Sigmoid colon (tissue), 7 donors: ENCODE measurements around the gene RSL1D1. TPM values are rescaled to one million over a fixed set of nuclear protein-coding genes. Genes with fewer than 3 reads are reported as not detected.
"Not testable (repeated sequence)": the region's sequence is repeated elsewhere in the genome, so short reads cannot be mapped to it uniquely, and the experiment has no call there.

Source experiments
- DNase-seq: peaks from one replicate; pipeline ENCODE4 v3.0.0-alpha.2; 2019
- H3K27ac ChIP-seq, 4 donors: fragments of 200-600 bp; sonication (generic); one replicate each; pipeline ENCODE4 v1.5.1; 2016 to 2019; ENCODE audit warnings: mild to moderate bottlenecking in 1 of 4
- H3K27me3 ChIP-seq, 3 donors: fragments of 200-600 bp; sonication (generic); one replicate each; pipeline ENCODE4 v1.5.1; 2019; ENCODE audit warnings: mild to moderate bottlenecking in 1 of 3
- H3K36me3 ChIP-seq, 4 donors: fragments of 200-600 bp; sonication (generic); one replicate each; pipeline ENCODE4 v1.5.1; 2016 to 2019
- H3K4me1 ChIP-seq, 4 donors: fragments of 200-600 bp; sonication (generic); one replicate each; pipeline ENCODE4 v1.5.1; 2017 to 2019
- H3K4me3 ChIP-seq, 4 donors: fragments of 200-600 bp; sonication (generic); one replicate each; pipeline ENCODE4 v1.5.1; 2017 to 2019; ENCODE audit warnings: mild to moderate bottlenecking in 2 of 4, moderate library complexity in 1 of 4
- H3K9me3 ChIP-seq, 4 donors: fragments of 200-600 bp in 3 of 4; sonication (generic) in 3 of 4; one replicate each; pipeline versions ENCODE4 v1.5.1 to v1.6.1; 2013 to 2019
- EP300 ChIP-seq, 4 donors: sonication (generic); formaldehyde crosslinking; IDR thresholded peaks; one replicate each; pipeline ENCODE4 v1.6.1; 2017; ENCODE audit warnings: antibody characterized with exemption in 4 of 4
- POLR2A ChIP-seq, 2 donors: fragments of 450-650 bp; IDR thresholded peaks; one replicate each; pipeline ENCODE4 v1.6.1; 2016; ENCODE audit warnings: antibody characterized with exemption in 2 of 2, mild to moderate bottlenecking in 2 of 2, moderate library complexity in 2 of 2
- POLR2AphosphoS5 ChIP-seq, 4 donors: sonication (generic); formaldehyde crosslinking; IDR thresholded peaks; one replicate each; pipeline ENCODE4 v1.6.1; 2017; ENCODE audit warnings: antibody characterized with exemption in 4 of 4
- WGBS, 2 donors: extraction: QIAGEN DNeasy Blood & Tissue Kit; methylation state at CpG; one replicate each; pipeline ENCODE4 v1.1.7; 2013; 5-methylcytosine and 5-hydroxymethylcytosine counted together
- intact Hi-C: fragments of 100-400 bp; cut with DNase I; formaldehyde crosslinking; loops from one replicate; pipeline ENCODE4 v1.15.1; 2023
- polyA plus RNA-seq, 3 donors: library from polyadenylated mRNA; stranded (reverse); fragments of 200-250 nt; gene quantifications; one replicate each; pipeline ENCODE4 v1.2.3, GENCODE V29; 2013
- total RNA-seq, 4 donors: library from RNA; depleted of rRNA; stranded (reverse); fragments of >200 nt; gene quantifications; one replicate each; pipeline ENCODE4 v1.1.0, GENCODE V29; 2016
- TF ChIP-seq, protein P1 (sequence below), 4 experiments: fragments of 450-650 bp in 3 of 4; fragments of 200-600 bp in 1 of 4; IDR thresholded peaks; one replicate each; pipeline ENCODE4 v1.5.1; 2016 to 2019; ENCODE audit warnings: antibody characterized with exemption in 4 of 4, mild to moderate bottlenecking in 3 of 4, moderate library complexity in 2 of 4
- donor health status: healthy with polysubstance abuse.
- donor health status: Bipolar disorder and iron deficiency.
- donor health status: healthy.

Gene RSL1D1
- total and polyA plus RNA-seq, 7 donors = 36.5 to 177 (median 134) TPM

DNA sequence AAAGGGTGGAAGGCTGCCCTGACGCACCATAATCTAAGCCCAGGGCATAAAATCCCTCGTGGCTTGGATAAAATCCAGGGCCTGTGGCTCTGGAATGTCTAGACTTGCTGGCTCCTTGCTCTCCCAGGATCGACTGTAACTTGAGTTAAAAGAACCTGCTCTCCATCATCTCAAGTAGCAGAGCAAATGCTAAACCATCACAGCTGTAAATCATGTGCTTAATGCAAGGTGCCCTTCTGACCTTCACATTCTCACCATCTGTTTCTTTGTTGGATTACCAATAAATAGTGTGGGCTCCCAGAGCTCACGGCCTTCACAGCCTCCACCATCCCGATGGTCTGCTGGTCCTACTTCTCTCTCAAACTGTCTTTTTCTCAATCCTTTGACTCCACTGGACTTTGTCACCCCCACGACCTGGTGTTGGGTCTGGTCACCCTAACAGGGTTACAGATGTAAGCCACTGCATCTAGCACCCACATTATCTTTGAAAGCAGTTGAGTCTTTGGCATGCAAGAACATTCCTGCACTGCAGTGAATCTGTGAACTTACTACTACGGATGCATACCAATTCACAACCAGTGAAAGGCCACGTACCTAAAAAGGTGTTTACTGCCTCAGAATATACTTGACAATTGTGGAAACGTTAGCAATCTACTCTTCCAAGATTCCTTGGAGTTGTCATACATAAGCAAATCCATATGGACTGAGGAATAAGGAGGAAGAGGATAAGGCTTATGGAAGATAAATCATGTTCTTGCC is 15.3 kb downstream of the RSL1D1 start:
- Histone ChIP-seq H3K27me3 (no peaks in the 10 kb centered on the region), H3K4me3 (no peak overlapping the region), H3K4me1 (peaks cover 0 to 9% (median 4%) of the 10 kb centered on the region in 4 donors), H3K27ac (no peak overlapping the region), H3K36me3 (peaks cover 14 to 51% (median 41%) of the 10 kb centered on the region in 4 donors), H3K9me3 (no peaks in the 10 kb centered on the region)
- 54 to 72% methylated on average over 9 of the region's 9 CpGs for WGBS, 2 donors
- intact Hi-C loops = no loop called here
- TF ChIP-seq EP300 (IDR thresholded peaks at IDR 0.05) = no peak
- TF ChIP-seq, protein P1, sequence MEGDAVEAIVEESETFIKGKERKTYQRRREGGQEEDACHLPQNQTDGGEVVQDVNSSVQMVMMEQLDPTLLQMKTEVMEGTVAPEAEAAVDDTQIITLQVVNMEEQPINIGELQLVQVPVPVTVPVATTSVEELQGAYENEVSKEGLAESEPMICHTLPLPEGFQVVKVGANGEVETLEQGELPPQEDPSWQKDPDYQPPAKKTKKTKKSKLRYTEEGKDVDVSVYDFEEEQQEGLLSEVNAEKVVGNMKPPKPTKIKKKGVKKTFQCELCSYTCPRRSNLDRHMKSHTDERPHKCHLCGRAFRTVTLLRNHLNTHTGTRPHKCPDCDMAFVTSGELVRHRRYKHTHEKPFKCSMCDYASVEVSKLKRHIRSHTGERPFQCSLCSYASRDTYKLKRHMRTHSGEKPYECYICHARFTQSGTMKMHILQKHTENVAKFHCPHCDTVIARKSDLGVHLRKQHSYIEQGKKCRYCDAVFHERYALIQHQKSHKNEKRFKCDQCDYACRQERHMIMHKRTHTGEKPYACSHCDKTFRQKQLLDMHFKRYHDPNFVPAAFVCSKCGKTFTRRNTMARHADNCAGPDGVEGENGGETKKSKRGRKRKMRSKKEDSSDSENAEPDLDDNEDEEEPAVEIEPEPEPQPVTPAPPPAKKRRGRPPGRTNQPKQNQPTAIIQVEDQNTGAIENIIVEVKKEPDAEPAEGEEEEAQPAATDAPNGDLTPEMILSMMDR (IDR thresholded peaks at IDR 0.05) = no peak
- TF ChIP-seq POLR2AphosphoS5 (IDR thresholded peaks at IDR 0.05) = no peak
- TF ChIP-seq POLR2A (IDR thresholded peaks at IDR 0.05) = no peak
- DNase-seq = no peak

DNA sequence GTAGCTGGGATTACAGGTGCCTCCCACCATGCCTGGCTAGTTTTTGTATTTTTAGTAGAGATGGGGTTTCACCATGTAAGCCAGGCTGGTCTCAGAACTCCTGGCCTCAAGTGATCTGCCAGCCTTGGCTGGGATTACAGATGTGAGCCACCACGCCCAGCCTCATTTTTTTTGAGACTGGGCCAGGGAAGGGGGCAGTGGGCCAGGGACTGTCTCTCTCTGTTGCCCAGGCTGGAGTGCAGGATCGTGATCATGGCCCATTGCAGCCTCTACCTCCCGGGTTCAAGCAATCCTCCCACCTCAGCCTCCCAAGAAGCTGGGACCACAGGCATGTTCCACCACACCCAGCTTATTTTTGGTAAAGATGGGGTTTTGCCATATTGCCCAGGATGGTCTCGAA is 16.0 kb downstream of the RSL1D1 start:
- intact Hi-C loops = no loop called here
- 87 to 92% methylated on average over 4 of the region's 4 CpGs for WGBS, 2 donors
- Histone ChIP-seq H3K4me3 (no peak overlapping the region), H3K4me1 (peaks cover 0 to 9% (median 4%) of the 10 kb centered on the region in 4 donors), H3K9me3 (no peaks in the 10 kb centered on the region), H3K36me3 (peaks cover 8 to 44% (median 33%) of the 10 kb centered on the region in 4 donors), H3K27ac (no peak overlapping the region), H3K27me3 (no peaks in the 10 kb centered on the region)
- TF ChIP-seq EP300 (IDR thresholded peaks at IDR 0.05) (no peak), POLR2A (IDR thresholded peaks at IDR 0.05) (no peak), POLR2AphosphoS5 (IDR thresholded peaks at IDR 0.05) (no peak)
- TF ChIP-seq, protein P1 (IDR thresholded peaks at IDR 0.05) = no peak
- no peak for DNase-seq

DNA sequence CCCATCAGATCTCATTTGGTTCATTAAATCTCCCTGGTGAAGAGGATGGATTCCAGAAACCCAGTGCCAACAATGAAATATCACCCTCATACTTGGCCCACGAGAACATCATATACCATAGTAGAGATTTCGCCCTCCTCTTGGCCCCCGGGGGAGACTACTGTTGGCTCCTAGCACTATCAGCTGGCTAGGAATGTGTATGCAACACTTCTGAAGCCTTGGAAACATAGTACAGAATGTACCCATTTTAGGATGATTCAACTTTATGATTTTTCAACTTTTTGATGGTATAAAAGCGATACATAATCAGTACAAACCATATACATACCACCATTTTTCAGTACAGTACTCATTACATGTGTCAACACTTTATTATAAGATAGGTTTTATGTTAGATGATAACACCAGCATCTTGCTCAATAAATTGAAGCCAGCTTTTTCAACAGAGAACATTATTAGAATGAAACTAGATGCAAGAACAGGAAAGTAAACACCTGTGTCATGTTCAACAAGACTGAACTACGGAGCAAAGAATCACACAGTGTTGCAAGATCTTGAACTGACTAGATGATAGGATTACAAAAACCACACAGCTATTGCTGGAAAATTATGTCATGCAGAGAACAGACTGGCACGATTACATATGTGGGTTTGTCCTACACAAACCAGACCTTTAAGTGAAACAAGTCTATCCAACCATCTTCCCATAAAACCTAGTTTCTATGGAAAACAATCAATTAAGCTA is 17.2 kb downstream of the RSL1D1 start:
- no peaks in the 10 kb centered on the region for H3K9me3 ChIP-seq
- no peak for TF ChIP-seq EP300 (IDR thresholded peaks at IDR 0.05)
- TF ChIP-seq POLR2A (IDR thresholded peaks at IDR 0.05) = no peak
- TF ChIP-seq, protein P1 (IDR thresholded peaks at IDR 0.05) = no peak
- TF ChIP-seq POLR2AphosphoS5 (IDR thresholded peaks at IDR 0.05) = no peak
- H3K27ac ChIP-seq = no peak overlapping the region
- 83 to 86% methylated on average over 6 of the region's 6 CpGs for WGBS, 2 donors
- peaks cover 8 to 32% (median 23%) of the 10 kb centered on the region in 4 donors for H3K36me3 ChIP-seq
- H3K4me3 ChIP-seq = no peak overlapping the region
- no peak for DNase-seq
- peaks cover 0 to 9% (median 4%) of the 10 kb centered on the region in 4 donors for H3K4me1 ChIP-seq
- intact Hi-C loops = no loop called here
- H3K27me3 ChIP-seq = no peaks in the 10 kb centered on the region

DNA sequence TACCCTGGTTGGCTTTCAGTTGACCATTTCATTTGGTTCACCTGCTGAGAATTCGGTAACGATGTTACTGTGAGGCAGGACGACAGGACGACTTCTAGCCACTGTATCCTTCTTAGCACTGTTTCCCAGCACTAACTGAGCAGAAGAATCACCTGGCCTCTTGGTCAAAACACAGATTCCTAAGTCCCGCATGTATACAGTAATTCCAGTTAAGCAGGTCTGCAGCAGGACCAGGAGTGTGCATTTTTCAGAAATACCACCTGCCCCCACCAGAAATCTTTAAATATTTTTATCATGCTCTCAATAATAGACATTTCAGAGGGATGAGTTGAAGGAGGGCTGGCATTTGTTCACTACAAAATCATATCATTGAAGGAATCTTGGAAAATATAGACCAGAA is 22.6 kb downstream of the RSL1D1 start:
- intact Hi-C loops = no loop called here
- TF ChIP-seq, protein P1 (IDR thresholded peaks at IDR 0.05) = no peak
- TF ChIP-seq EP300 (IDR thresholded peaks at IDR 0.05) (no peak), POLR2AphosphoS5 (IDR thresholded peaks at IDR 0.05) (no peak), POLR2A (IDR thresholded peaks at IDR 0.05) (no peak)
- no peak overlapping the region for H3K27ac ChIP-seq
- no peak overlapping the region for H3K4me3 ChIP-seq
- WGBS, 2 donors = 78 to 84% methylated on average over 5 of the region's 5 CpGs
- no peaks in the 10 kb centered on the region for H3K36me3 ChIP-seq
- DNase-seq = no peak
- no peaks in the 10 kb centered on the region for H3K27me3 ChIP-seq
- no peaks in the 10 kb centered on the region for H3K9me3 ChIP-seq
- H3K4me1 ChIP-seq = no peaks in the 10 kb centered on the region

DNA sequence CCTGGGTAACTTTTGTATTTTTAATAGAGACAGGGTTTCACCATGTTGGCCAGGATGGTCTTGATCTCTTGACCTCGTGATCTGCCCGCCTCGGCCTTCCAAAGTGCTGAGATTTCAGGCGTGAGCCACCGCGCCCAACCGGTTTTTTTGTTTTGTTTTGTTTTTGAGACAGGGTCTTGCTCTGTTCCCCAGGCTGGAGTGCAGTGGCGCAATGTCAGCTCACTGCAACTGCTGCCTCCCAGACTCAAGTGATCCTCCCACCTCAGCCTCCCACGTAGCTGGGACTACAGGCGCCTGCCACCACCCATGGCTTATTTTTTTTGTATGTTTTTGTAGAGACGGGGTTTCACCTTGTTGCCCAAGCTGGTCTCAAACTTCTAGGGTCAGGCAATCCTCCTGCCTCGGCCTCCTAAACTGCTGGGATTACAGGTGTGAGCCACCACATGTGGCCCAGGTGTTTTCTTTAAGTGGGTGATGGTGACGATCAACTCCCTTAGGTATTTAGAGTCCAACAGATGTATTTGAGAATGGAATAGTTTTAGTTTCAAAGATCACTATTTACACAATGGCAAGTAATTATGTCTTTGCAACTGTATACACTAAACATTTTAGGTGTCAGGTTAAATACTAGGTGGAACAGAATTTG is 25.7 kb downstream of the RSL1D1 start:
- H3K27ac ChIP-seq, H3K36me3 ChIP-seq, DNase-seq, H3K4me1 ChIP-seq, intact Hi-C loops, H3K9me3 ChIP-seq, H3K4me3 ChIP-seq, H3K27me3 ChIP-seq: not testable (repeated sequence)
- WGBS, 2 donors = 89 to 93% methylated on average over 13 of the region's 13 CpGs
